NB4 (cell line): Measurements from ENCODE around the gene EFNA3.

Source experiments
- DNase-seq: peaks from one replicate; pipeline ENCODE4 v3.0.0; 2010; ENCODE audit warnings: low read depth
- H3K4me3 ChIP-seq: one replicate; pipeline ENCODE4 v1.5.1; 2011; ENCODE audit warnings: mild to moderate bottlenecking, low read depth, low read length, moderate library complexity
- CTCF ChIP-seq: IDR thresholded peaks from one replicate; pipeline ENCODE4 v1.5.1; 2012; ENCODE audit warnings: low read depth, low read length
- MYC ChIP-seq: IDR thresholded peaks from 2 replicates; pipeline ENCODE4 v1.6.1; 2011; ENCODE audit warnings: low read depth, low read length
- POLR2A ChIP-seq: IDR thresholded peaks from 2 replicates; pipeline ENCODE4 v1.6.1; 2011; ENCODE audit warnings: mild to moderate bottlenecking; ENCODE audit not compliant: insufficient read length; ENCODE audit errors: extremely low read depth
- TF ChIP-seq, protein P1 (sequence below): IDR thresholded peaks from 2 replicates; pipeline ENCODE4 v1.6.1; 2011; ENCODE audit warnings: low read depth, low read length

Gene EFNA3

GRCh38 chr1:155083865-155084721, 5.5 kb downstream of the EFNA3 start:
- H3K4me3 ChIP-seq = no peak overlapping the region
- peak; percentile 24 for TF ChIP-seq CTCF
- TF ChIP-seq, protein P1, sequence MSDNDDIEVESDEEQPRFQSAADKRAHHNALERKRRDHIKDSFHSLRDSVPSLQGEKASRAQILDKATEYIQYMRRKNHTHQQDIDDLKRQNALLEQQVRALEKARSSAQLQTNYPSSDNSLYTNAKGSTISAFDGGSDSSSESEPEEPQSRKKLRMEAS = peak; percentile 61
- TF ChIP-seq MYC = 0 out of 2 replicates have a peak, but pooled peaks have one; percentile 11
- no peak for TF ChIP-seq POLR2A
- peak; percentile 54 for DNase-seq

DNA sequence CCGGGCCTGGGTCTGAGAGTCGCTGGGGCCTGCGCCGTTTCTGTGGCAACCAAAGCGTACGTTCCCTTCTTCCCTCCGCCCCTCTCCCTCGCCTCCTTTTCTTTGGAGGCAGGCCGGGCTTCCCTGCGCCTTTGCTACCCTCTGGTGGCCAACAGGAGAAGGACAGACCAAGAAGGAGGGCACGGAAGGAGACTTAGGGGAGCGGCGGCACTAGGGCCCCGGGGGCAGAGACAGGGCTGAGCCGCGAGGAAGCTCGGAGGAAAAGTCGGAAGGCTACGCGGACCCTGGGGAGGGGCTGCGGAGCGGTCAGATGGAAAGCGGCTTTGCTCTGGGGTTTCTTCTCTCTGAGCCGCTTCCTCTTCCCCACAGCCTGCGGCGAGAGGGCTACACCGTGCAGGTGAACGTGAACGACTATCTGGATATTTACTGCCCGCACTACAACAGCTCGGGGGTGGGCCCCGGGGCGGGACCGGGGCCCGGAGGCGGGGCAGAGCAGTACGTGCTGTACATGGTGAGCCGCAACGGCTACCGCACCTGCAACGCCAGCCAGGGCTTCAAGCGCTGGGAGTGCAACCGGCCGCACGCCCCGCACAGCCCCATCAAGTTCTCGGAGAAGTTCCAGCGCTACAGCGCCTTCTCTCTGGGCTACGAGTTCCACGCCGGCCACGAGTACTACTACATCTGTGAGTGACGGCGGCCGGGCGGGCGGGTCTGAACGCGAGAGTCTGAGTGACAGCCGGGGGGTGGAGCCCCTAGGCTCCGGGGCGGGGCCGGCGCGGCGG, 6.3 kb downstream of the EFNA3 start:
- DNase-seq = peak; percentile 95
- H3K4me3 ChIP-seq = peak overlapping the region; percentile 77
- TF ChIP-seq, protein P1 = no peak; the same call in 1 of the 2 replicates
- TF ChIP-seq CTCF (peak; percentile 82), MYC (peak; percentile 1; the same call in 1 of the 2 replicates), POLR2A (peak; percentile 55)

GRCh38 chr1:155085504-155086127, 7.0 kb downstream of the EFNA3 start:
- peak; percentile 54 for DNase-seq
- no peak for TF ChIP-seq MYC
- no peak for TF ChIP-seq CTCF
- peak; percentile 6 for TF ChIP-seq POLR2A
- H3K4me3 ChIP-seq = peak overlapping the region; percentile 77

GRCh38 chr1:155086128-155086741, 7.6 kb downstream of the EFNA3 start:
- TF ChIP-seq, protein P1 = peak; percentile 70
- TF ChIP-seq POLR2A (no peak), CTCF (peak; percentile 76), MYC (peak; percentile 44; the same call in 1 of the 2 replicates)
- peak; percentile 81 for DNase-seq
- H3K4me3 ChIP-seq = no peak overlapping the region

DNA sequence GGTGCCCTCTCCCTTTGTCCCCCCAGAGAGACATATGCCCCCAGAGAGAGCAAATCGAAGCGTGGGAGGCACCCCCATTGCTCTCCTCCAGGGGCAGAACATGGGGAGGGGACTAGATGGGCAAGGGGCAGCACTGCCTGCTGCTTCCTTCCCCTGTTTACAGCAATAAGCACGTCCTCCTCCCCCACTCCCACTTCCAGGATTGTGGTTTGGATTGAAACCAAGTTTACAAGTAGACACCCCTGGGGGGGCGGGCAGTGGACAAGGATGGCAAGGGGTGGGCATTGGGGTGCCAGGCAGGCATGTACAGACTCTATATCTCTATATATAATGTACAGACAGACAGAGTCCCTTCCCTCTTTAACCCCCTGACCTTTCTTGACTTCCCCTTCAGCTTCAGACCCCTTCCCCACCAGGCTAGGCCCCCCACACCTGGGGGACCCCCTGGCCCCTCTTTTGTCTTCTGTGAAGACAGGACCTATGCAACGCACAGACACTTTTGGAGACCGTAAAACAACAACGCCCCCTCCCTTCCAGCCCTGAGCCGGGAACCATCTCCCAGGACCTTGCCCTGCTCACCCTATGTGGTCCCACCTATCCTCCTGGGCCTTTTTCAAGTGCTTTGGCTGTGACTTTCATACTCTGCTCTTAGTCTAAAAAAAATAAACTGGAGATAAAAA, 8.4 kb downstream of the EFNA3 start:
- TF ChIP-seq MYC (no peak), CTCF (no peak), POLR2A (no peak)
- TF ChIP-seq, protein P1 = no peak
- no peak for DNase-seq
- H3K4me3 ChIP-seq = no peak overlapping the region
